K562 (cell line): ENCODE measurements around the gene DEFB124. TPM values are rescaled to one million over a fixed set of nuclear protein-coding genes. Genes with fewer than 3 reads are reported as not detected.

Source experiments
- ATAC-seq: fragments of 200-7000 bp; cut with Tn5 transposase; 3 replicates; pipeline ENCODE4 v1.9.1; 2020; ENCODE audit warnings: moderate library complexity
- BruUV-seq: library from RNA; stranded (reverse); fragments of 400-500 nt; replicated peaks from 2 replicates; lab custom pipeline; 2021; lab: Mats Ljungman, UMichigan
- CTCF ChIA-PET: fragments of 300-600 bp; formaldehyde crosslinking; extraction: SDS; loops from one replicate; lab custom pipeline; 2021; ENCODE audit warnings: low intra/inter-chr PET ratio; lab: Yijun Ruan, JAX
- POLR2A ChIA-PET: fragments of 300-600, 350-650 bp; sonication (Branson Sonifier 250); formaldehyde crosslinking; extraction: SDS; loops from one replicate; lab custom pipeline; 2021; ENCODE audit warnings: antibody characterized with exemption, inconsistent platforms; lab: Yijun Ruan, JAX
- DNase-seq, 4 experiments: peaks; one replicate each; pipeline versions ENCODE4 v3.0.0 to v3.0.0-alpha.2; 2011 to 2018; ENCODE audit warnings: low spot score in 3 of 4, mixed read lengths in 3 of 4; ENCODE audit errors: extremely low read depth in 1 of 4
- FAIRE-seq: peaks from 2 replicates; lab custom pipeline; 2011; peaks lifted over from hg19 to GRCh38; lab: Jason Lieb, UNC
- H2AFZ ChIP-seq: 2 replicates; pipeline ENCODE4 v1.6.0; 2011; ENCODE audit warnings: low read depth, low read length, control low read depth, inconsistent platforms
- H3K27ac ChIP-seq: fragments of 200-600 bp; 3 replicates; pipeline ENCODE4 v1.8.0; 2011; ENCODE audit warnings: low read depth, mild to moderate bottlenecking, control low read depth, inconsistent platforms, low read length, moderate library complexity, mixed read lengths; ENCODE audit errors: extremely low read depth
- H3K27me3 ChIP-seq, 2 experiments: fragments of 300-600 bp in 1 of 2; 2 replicates in 1 of 2; 3 replicates in 1 of 2; pipeline versions ENCODE4 v1.6.0 to v1.8.0; 2011; ENCODE audit warnings: inconsistent platforms in 2 of 2, low read length in 2 of 2, mild to moderate bottlenecking in 1 of 2, mixed read lengths in 1 of 2, moderate library complexity in 1 of 2; ENCODE audit not compliant: control insufficient read depth in 2 of 2, insufficient read depth in 2 of 2
- H3K36me3 ChIP-seq: fragments of 300-600 bp; 3 replicates; pipeline ENCODE4 v1.8.0; 2011; ENCODE audit warnings: mild to moderate bottlenecking, low read length, inconsistent platforms; ENCODE audit not compliant: control insufficient read depth, insufficient read depth
- H3K4me1 ChIP-seq, 2 experiments: fragments of 200-600 bp in 1 of 2; replicated peaks in 1 of 2; 2 replicates in 1 of 2; 3 replicates in 1 of 2; pipeline versions ENCODE4 v1.5.1 to v1.8.0; 2011; ENCODE audit warnings: inconsistent platforms in 2 of 2, low read length in 2 of 2, mild to moderate bottlenecking in 1 of 2, mixed read lengths in 1 of 2, moderate library complexity in 1 of 2; ENCODE audit not compliant: control insufficient read depth in 2 of 2, insufficient read depth in 2 of 2
- H3K4me2 ChIP-seq: 2 replicates; pipeline ENCODE4 v1.6.1; 2011; ENCODE audit warnings: low read length, control low read depth, inconsistent platforms, mixed read lengths; ENCODE audit not compliant: insufficient read depth
- H3K4me3 ChIP-seq: fragments of 200-600 bp; sonication (generic), shearing (Covaris generic); 2 replicates; pipeline ENCODE4 v1.5.1; 2016; ENCODE audit warnings: control low read depth, inconsistent platforms
- H3K79me2 ChIP-seq: fragments of 200-600 bp; 3 replicates; pipeline ENCODE4 v1.8.0; 2011; ENCODE audit warnings: low read length, inconsistent platforms; ENCODE audit not compliant: control insufficient read depth, insufficient read depth
- H3K9ac ChIP-seq, 2 experiments: 2 replicates each; pipeline versions ENCODE4 v1.6.0 to v1.6.1; 2011; ENCODE audit warnings: low read depth in 2 of 2, low read length in 2 of 2, control low read depth in 1 of 2, inconsistent platforms in 1 of 2, mild to moderate bottlenecking in 1 of 2, mixed read lengths in 1 of 2; ENCODE audit not compliant: insufficient read depth in 1 of 2
- H3K9me1 ChIP-seq: one replicate; pipeline ENCODE4 v1.6.0; 2011; ENCODE audit warnings: inconsistent platforms, mild to moderate bottlenecking, low read length, moderate library complexity; ENCODE audit not compliant: control insufficient read depth, insufficient read depth
- H3K9me3 ChIP-seq: replicated peaks from 2 replicates; pipeline ENCODE4 v1.5.1; 2011; ENCODE audit warnings: low read depth, low read length, inconsistent platforms; ENCODE audit not compliant: control insufficient read depth, insufficient read depth
- H4K20me1 ChIP-seq: replicated peaks from 2 replicates; pipeline ENCODE4 v1.6.1; 2011; ENCODE audit warnings: low read length, inconsistent platforms, mixed read lengths; ENCODE audit not compliant: control insufficient read depth, insufficient read depth
- BDP1 ChIP-seq: IDR thresholded peaks from 3 replicates; pipeline ENCODE4 v1.6.1; 2011; ENCODE audit not compliant: insufficient read length, insufficient read depth
- DMBX1 ChIP-seq: fragments of 250-450 bp; sonication (Bioruptor Pico); IDR thresholded peaks from 2 replicates; pipeline ENCODE4 v1.8.0; 2022; ENCODE audit warnings: inconsistent platforms, mild to moderate bottlenecking, moderate library complexity, borderline replicate concordance
- KAT2B ChIP-seq: IDR thresholded peaks from one replicate; pipeline ENCODE4 v1.6.1; 2012; ENCODE audit warnings: low read depth, mild to moderate bottlenecking, control low read depth, inconsistent platforms, low read length, moderate library complexity
- MYBL2 ChIP-seq, 2 experiments: fragments of 450-650 bp in 1 of 2; sonication (generic) in 1 of 2; formaldehyde crosslinking in 1 of 2; IDR thresholded peaks; 2 replicates each; pipeline versions ENCODE4 v1.6.1 to v1.8.1; 2017 to 2022; ENCODE audit warnings: borderline replicate concordance in 1 of 2, inconsistent platforms in 1 of 2, low read depth in 1 of 2, mild to moderate bottlenecking in 1 of 2, missing genetic modification reagents in 1 of 2, moderate library complexity in 1 of 2
- NCOR1 ChIP-seq: fragments of 450-650 bp; IDR thresholded peaks from 2 replicates; pipeline ENCODE4 v1.6.1; 2016; ENCODE audit warnings: mild to moderate bottlenecking, moderate library complexity
- NFIX ChIP-seq: fragments of 250-450 bp; sonication (Bioruptor Pico); IDR thresholded peaks from 2 replicates; pipeline ENCODE4 v1.4.0; 2020; ENCODE audit warnings: low read depth, mild to moderate bottlenecking, moderate library complexity
- RHOXF2B ChIP-seq: fragments of 250-450 bp; sonication (Bioruptor Pico); conservative IDR thresholded peaks from 2 replicates; pipeline ENCODE4 v1.5.1; 2021
- SMAD1 ChIP-seq: fragments of 150-350 bp; IDR thresholded peaks from 2 replicates; pipeline ENCODE4 v1.6.1; 2014; ENCODE audit warnings: low read length, low read depth; ENCODE audit not compliant: partially characterized antibody
- STAG1 ChIP-seq: sonication (generic); formaldehyde crosslinking; IDR thresholded peaks from 2 replicates; pipeline ENCODE4 v1.5.0; 2020; ENCODE audit warnings: missing genetic modification reagents, borderline replicate concordance
- ZBTB7A ChIP-seq: IDR thresholded peaks from 2 replicates; pipeline ENCODE4 v1.6.1; 2011; ENCODE audit warnings: low read depth, mild to moderate bottlenecking, low read length, moderate library complexity, borderline replicate concordance; ENCODE audit not compliant: control insufficient read depth
- ZC3H8 ChIP-seq: fragments of 450-650 bp; IDR thresholded peaks from 2 replicates; pipeline ENCODE4 v1.6.1; 2017
- WGBS: fragments of 100-300 bp; shearing (Covaris generic); methylation state at CpG from one replicate; pipeline ENCODE4 v1.1.6; 2016; ENCODE audit warnings: low coverage, mixed read lengths; ENCODE audit not compliant: insufficient coverage; ENCODE audit errors: missing lambda C conversion rate; 5-methylcytosine and 5-hydroxymethylcytosine counted together
- in situ Hi-C: fragments of 300-500 bp; cut with MboI; formaldehyde crosslinking; loops from 4 replicates; pipeline ENCODE4 v1.15.0; 2018; ENCODE audit warnings: inconsistent platforms, mixed read lengths
- intact Hi-C: fragments of 100-400 bp; cut with micrococcal nuclease; formaldehyde crosslinking; loops from 2 replicates; pipeline ENCODE4 v1.14.2; 2022
- polyA plus RNA-seq, 8 experiments: library from polyadenylated mRNA; depleted of rRNA in 4 of 8; stranded (reverse) in 5 of 8; unstranded in 3 of 8; fragments of >200 nt; fragmentation: Nextera tagmentation in 2 of 8; fragmentation: Illumina TruSeq in 1 of 8; extraction: Ambion mirVana in 2 of 8; extraction: Trizol in 1 of 8; gene quantifications; 2 replicates each; pipeline versions ENCODE4 v1.2.1 to v1.2.3, GENCODE V29; 2011 to 2014; ENCODE audit warnings: inconsistent platforms in 1 of 8, missing spikeins in 1 of 8
- total RNA-seq, 7 experiments: library from RNA; depleted of rRNA in 6 of 7; stranded (reverse); fragments of >200 nt in 6 of 7; fragmentation: Illumina TruSeq in 2 of 7; extraction: Trizol in 2 of 7; gene quantifications; 2 replicates each; pipeline versions ENCODE4 v1.2.1 to v1.2.3, GENCODE V29; 2011 to 2021; ENCODE audit warnings: low replicate concordance in 1 of 7
- TF ChIP-seq, protein P1 (sequence below): sonication (generic); formaldehyde crosslinking; IDR thresholded peaks from 2 replicates; pipeline ENCODE4 v1.8.1; 2023; ENCODE audit warnings: mild to moderate bottlenecking, missing genetic modification reagents
- TF ChIP-seq, protein P2 (sequence below): fragments of 250-450 bp; sonication (Bioruptor Pico); IDR thresholded peaks from 2 replicates; pipeline ENCODE4 v1.4.0; 2020; ENCODE audit warnings: mild to moderate bottlenecking, moderate library complexity

DEFB124 gene
- total and polyA plus RNA-seq, 9 of the 15 experiments (the other 6 are each of a cell fraction or from before 2014, with no cell fraction given): not detected

DNA sequence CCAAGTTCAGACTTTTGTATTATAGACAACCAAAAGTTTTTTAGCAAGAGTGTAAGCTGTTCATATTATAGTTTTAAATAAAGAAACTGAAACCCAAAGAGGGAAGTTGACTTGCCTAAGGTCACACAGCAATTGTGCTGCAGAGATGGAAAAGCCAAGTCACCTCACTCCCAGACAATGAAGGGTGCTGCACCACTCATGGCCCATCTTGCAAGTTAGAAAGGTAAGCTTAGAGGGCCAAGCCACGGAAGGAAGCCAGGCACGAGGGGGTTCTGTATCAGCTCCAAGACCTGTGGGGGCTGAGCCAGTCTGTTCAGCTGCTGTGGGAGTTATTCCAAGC, 860 bp downstream of the DEFB124 start:
- FAIRE-seq (no peak), ATAC-seq (peak; percentile 15; the same call in 2 of the 3 replicates), DNase-seq (no peak)
- in situ Hi-C loops (no loop called here), intact Hi-C loops (no loop called here)
- H3K79me2 ChIP-seq: no peaks in the 10 kb centered on the region
- 0% methylated on average over 2 of the region's 2 CpGs for WGBS
- H3K4me2 ChIP-seq: no peak overlapping the region
- POLR2A ChIA-PET: interaction anchor here (0.7 to 1.3 kb wide), 3 partner anchors 10 to 13 kb away, joined by 3 to 5 read pairs (median 3); no protein-coding TSS in a partner anchor
- no peaks in the 10 kb centered on the region for H3K36me3 ChIP-seq
- no peak overlapping the region for H3K9ac ChIP-seq
- no peaks in the 10 kb centered on the region for H3K9me1 ChIP-seq
- CTCF ChIA-PET: no interaction called here
- H2AFZ ChIP-seq: no peak overlapping the region
- peaks cover 28 to 34% of the 10 kb centered on the region in 2 experiments; a peak in 4 of 5 replicates for H3K27me3 ChIP-seq
- peaks cover 5 to 16% of the 10 kb centered on the region in 2 experiments; a peak in 4 of 5 replicates for H3K4me1 ChIP-seq
- H4K20me1 ChIP-seq: no peaks in the 10 kb centered on the region; the same call in 1 of the 2 replicates
- no peaks in the 10 kb centered on the region for H3K9me3 ChIP-seq
- TF ChIP-seq MYBL2 (IDR thresholded peaks at IDR 0.05; ENCODE audit: low read depth) (no peak), MYBL2 (CRISPR knock-in tag; IDR thresholded peaks at IDR 0.05; ENCODE audit: borderline replicate concordance) (no peak), BDP1 (no peak), ZC3H8 (no peak), NCOR1 (no peak), RHOXF2B (CRISPR knock-in tag) (no peak), ZBTB7A (no peak), DMBX1 (CRISPR knock-in tag) (no peak), SMAD1 (no peak), NFIX (CRISPR knock-in tag) (no peak), STAG1 (CRISPR knock-in tag) (no peak), KAT2B (no peak)
- TF ChIP-seq, protein P1, sequence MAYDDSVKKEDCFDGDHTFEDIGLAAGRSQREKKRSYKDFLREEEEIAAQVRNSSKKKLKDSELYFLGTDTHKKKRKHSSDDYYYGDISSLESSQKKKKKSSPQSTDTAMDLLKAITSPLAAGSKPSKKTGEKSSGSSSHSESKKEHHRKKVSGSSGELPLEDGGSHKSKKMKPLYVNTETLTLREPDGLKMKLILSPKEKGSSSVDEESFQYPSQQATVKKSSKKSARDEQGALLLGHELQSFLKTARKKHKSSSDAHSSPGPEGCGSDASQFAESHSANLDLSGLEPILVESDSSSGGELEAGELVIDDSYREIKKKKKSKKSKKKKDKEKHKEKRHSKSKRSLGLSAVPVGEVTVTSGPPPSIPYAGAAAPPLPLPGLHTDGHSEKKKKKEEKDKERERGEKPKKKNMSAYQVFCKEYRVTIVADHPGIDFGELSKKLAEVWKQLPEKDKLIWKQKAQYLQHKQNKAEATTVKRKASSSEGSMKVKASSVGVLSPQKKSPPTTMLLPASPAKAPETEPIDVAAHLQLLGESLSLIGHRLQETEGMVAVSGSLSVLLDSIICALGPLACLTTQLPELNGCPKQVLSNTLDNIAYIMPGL: no peak
- TF ChIP-seq, protein P2, sequence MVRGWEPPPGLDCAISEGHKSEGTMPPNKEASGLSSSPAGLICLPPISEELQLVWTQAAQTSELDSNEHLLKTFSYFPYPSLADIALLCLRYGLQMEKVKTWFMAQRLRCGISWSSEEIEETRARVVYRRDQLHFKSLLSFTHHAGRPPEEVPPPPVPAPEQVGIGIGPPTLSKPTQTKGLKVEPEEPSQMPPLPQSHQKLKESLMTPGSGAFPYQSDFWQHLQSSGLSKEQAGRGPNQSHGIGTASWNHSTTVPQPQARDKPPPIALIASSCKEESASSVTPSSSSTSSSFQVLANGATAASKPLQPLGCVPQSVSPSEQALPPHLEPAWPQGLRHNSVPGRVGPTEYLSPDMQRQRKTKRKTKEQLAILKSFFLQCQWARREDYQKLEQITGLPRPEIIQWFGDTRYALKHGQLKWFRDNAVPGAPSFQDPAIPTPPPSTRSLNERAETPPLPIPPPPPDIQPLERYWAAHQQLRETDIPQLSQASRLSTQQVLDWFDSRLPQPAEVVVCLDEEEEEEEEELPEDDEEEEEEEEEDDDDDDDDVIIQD (CRISPR knock-in tag): no peak
- no TSS peak for BruUV-seq
- H3K27ac ChIP-seq: no peak overlapping the region
- no peak overlapping the region for H3K4me3 ChIP-seq
